Kidney epithelial cell (primary cell): Measurements from ENCODE around the gene SLC7A9. TPM values are rescaled to one million over a fixed set of nuclear protein-coding genes. Genes with fewer than 3 reads are reported as not detected.

ENCODE experiments used
- DNase-seq: peaks from one replicate; pipeline ENCODE4 v3.0.0-alpha.2; 2010; ENCODE audit warnings: low read depth
- H3K27me3 ChIP-seq: 2 replicates; pipeline ENCODE4 v1.6.0; 2011; ENCODE audit warnings: low read length; ENCODE audit not compliant: control insufficient read depth, insufficient read depth
- H3K36me3 ChIP-seq: 2 replicates; pipeline ENCODE4 v1.5.1; 2011; ENCODE audit warnings: low read length; ENCODE audit not compliant: control insufficient read depth, insufficient read depth
- H3K4me3 ChIP-seq: 2 replicates; pipeline ENCODE4 v1.5.1; 2011; ENCODE audit warnings: low read depth, mild to moderate bottlenecking, control low read depth, low read length
- total RNA-seq: library from RNA; depleted of rRNA; stranded (reverse); fragments of >200 nt; gene quantifications from 2 replicates; pipeline ENCODE4 v1.2.3, GENCODE V29; 2015
- TF ChIP-seq, protein P1 (sequence below): IDR thresholded peaks from 2 replicates; pipeline ENCODE4 v1.5.1; 2011; ENCODE audit warnings: mild to moderate bottlenecking, moderate library complexity, low read length, control low read depth, inconsistent platforms; ENCODE audit not compliant: insufficient read depth, poor library complexity, severe bottlenecking

Gene SLC7A9
- 3.0 TPM in 1 of 2 replicates, not detected in the other for total RNA-seq

GRCh38 chr19:32869369-32869965, at the start of gene SLC7A9:
Gene SLC7A9, minus strand, starts transcription at chr19:32869767. Its CDS starts 1,233 bp downstream, at chr19:32868534.
- TF ChIP-seq, protein P1, sequence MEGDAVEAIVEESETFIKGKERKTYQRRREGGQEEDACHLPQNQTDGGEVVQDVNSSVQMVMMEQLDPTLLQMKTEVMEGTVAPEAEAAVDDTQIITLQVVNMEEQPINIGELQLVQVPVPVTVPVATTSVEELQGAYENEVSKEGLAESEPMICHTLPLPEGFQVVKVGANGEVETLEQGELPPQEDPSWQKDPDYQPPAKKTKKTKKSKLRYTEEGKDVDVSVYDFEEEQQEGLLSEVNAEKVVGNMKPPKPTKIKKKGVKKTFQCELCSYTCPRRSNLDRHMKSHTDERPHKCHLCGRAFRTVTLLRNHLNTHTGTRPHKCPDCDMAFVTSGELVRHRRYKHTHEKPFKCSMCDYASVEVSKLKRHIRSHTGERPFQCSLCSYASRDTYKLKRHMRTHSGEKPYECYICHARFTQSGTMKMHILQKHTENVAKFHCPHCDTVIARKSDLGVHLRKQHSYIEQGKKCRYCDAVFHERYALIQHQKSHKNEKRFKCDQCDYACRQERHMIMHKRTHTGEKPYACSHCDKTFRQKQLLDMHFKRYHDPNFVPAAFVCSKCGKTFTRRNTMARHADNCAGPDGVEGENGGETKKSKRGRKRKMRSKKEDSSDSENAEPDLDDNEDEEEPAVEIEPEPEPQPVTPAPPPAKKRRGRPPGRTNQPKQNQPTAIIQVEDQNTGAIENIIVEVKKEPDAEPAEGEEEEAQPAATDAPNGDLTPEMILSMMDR = no peak
- Histone ChIP-seq H3K36me3 (no peaks in the 10 kb centered on the region), H3K27me3 (no peaks in the 10 kb centered on the region), H3K4me3 (no peak within 1 kb of the TSS)
- no peak for DNase-seq

DNA sequence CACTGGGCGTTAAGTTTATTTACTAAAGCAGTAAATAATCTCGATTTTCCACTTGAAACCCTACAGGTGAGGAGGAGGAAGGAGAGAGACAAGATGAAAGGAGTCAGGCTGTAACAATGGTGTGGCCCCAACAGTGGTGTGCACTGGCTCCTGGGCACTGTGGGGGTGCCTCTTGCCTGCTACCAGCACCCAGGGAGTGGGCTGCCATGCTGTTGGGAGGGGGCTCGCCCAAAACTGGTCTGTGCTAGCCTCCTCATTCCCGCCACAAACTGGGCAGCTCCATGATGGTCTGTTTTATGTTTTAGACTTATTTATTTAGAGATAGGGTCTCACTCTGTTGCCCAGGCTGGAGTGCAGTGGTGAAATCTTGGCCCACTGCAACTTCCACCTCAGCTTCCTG, 49.8 kb upstream of the SLC7A9 start:
- DNase-seq = no peak
- H3K27me3 ChIP-seq = no peaks in the 10 kb centered on the region
- H3K4me3 ChIP-seq = no peak overlapping the region
- H3K36me3 ChIP-seq = no peaks in the 10 kb centered on the region
- TF ChIP-seq, protein P1 = no peak

- TF ChIP-seq, protein P1 = no peak
- DNase-seq = no peak
- no peaks in the 10 kb centered on the region for H3K27me3 ChIP-seq
- H3K36me3 ChIP-seq = no peaks in the 10 kb centered on the region
- H3K4me3 ChIP-seq = no peak overlapping the region
Measured at GRCh38 chr19:32917616-32917996, 48.0 kb upstream of the SLC7A9 start.

- Histone ChIP-seq H3K4me3 (no peak overlapping the region), H3K36me3 (no peaks in the 10 kb centered on the region), H3K27me3 (no peaks in the 10 kb centered on the region)
- TF ChIP-seq, protein P1 = no peak
- DNase-seq = no peak
Measured at GRCh38 chr19:32916969-32917615, 47.5 kb upstream of the SLC7A9 start.

GRCh38 chr19:32914879-32915660, 45.5 kb upstream of the SLC7A9 start:
- no peak for DNase-seq
- Histone ChIP-seq H3K36me3 (no peaks in the 10 kb centered on the region), H3K4me3 (no peak overlapping the region), H3K27me3 (no peaks in the 10 kb centered on the region)
- TF ChIP-seq, protein P1 = no peak
